SW 1271 (cell line): ENCODE data around the gene PLCH1.

Experiments
- DNase-seq, 2 experiments: peaks; one replicate each; lab custom pipeline; 2025; lab: John Stamatoyannopoulos, UW

PLCH1 gene

DNA sequence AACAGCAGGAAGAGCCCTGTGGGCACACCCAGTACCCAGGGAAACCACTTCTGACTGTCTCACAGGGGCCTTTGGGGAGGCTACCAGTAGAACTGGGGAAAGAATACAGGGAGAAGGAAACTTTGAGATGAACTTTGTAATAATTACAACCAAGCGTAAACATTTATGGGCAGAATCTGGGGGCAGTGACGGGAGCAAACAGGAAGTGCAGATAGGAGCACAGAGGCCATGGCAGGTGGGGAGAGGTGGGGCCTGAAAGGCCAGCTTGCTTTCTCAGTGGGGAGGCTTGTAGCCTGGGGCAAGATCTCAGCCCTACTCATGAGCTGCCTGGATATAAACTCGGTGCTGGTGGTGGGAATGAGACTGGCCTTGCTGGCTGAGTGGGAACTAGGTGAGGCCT, 209.8 kb downstream of the PLCH1 start:
- no peak for DNase-seq

DNA sequence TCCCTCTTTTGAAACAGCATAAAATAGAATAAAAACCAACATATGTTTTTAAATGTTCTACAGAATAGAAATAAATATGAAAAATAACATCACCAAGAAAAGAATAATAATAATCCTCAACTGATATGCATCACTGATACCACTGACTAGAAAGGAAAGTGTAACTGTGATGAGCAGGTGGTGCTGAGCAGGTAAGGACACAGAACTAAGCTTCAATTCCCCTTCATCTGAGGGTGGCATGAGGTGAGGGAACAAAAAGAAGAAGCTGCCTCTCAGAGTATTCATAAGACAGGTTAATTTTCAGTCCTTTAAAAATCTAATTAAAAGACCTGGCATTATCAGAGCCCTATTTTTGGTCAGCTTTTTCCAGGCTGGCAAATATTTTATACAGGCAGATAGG, 216.3 kb downstream of the PLCH1 start:
- DNase-seq = no peak

DNA sequence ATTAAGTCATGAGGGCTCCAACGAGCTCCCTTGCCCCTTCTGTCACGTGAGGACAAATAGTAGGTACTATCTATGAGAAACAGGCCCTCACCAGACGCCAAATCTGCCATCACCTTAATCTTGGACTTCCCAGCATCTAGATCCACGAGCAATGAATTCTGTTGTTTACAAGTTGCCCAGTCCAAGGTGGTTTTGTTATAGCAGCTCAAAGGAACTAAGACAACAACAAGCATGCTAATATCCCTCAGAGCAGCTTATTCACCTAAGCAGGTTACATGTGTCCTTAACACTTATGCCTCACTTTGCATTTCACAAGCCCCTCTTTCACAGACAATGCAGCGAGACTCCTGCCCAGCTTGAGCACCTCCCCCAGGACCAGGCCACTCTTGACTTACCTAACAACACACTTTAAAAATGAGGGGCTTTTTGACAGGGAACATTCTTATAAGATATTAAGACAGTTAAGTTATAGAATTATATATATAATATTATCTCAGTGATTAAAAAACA, 219.5 kb downstream of the PLCH1 start:
- DNase-seq = no peak

DNA sequence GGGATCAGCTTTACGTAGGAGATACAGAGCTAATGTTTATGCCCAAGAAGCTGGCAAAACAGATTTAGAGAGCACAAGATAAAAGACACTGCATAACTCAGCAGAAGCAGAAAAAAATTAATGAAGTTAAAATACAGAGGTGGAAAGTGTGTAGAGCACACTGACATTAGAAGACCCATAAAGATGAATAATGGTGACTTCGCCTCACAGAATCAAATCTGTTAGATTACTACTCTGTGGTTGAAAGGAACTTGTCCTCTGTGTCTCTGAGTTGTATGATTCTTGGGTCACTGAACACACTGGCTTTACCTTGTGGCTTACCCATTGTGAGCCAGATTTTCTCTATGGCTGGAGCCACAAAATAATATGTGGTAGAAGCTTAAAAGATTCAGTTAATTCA, 224.4 kb downstream of the PLCH1 start:
- no peak for DNase-seq

DNA sequence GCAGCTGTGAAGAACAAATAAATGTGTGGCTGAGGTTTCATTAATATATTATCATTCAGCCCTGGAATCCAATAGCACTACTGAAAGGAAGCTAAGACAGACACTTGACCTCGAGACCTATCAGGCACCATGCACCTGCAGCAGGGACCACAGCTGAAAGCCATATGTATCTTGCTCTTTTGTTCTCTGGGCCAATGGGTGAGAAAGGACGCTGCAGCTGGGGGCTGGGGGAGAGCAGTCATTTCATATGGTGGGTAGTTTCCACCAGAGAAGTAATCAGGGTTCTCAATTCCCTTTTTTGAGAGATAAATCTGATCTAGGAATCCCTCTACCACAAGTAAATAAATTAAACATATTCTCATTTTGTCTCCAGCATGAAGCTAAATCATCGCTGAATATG, 225.8 kb downstream of the PLCH1 start:
- DNase-seq = no peak

DNA sequence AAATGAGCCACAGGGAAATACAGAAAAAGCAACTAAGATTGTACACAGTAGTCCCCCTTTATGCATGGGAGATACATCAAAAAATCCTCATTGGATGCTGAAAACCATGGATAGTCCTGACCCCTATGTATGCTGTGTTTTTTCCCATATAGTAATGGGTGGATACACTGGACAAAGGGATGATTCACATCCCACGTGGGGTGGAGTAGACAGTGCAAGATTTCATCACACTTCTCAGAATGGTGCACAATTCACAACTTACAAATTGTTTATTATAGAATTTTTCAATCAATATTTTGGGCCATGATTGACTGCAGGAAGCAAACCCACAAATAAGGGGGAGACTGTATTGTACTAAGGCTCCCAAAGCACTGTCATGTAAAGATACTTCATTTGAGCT, 227.0 kb downstream of the PLCH1 start:
- no peak for DNase-seq

DNA sequence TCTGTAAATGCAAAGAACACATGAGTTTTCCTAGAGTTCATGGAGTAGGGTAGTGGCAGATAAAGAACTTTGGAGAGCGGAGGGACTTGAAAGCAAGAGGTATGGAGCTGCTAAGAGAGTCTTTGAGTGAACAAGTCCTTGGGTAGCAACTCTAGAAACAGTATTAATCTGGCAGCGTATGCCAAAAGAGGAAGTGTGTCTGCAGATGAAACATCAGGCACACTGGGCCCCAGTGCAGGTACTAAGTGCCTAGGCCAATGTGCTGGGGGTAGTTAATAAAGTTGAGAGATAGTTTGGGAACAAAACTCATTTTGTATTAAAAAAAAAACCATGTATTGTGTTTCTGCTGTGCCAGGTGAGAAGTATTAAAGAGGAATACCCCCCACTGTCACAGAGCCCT, 228.4 kb downstream of the PLCH1 start:
- DNase-seq = no peak

DNA sequence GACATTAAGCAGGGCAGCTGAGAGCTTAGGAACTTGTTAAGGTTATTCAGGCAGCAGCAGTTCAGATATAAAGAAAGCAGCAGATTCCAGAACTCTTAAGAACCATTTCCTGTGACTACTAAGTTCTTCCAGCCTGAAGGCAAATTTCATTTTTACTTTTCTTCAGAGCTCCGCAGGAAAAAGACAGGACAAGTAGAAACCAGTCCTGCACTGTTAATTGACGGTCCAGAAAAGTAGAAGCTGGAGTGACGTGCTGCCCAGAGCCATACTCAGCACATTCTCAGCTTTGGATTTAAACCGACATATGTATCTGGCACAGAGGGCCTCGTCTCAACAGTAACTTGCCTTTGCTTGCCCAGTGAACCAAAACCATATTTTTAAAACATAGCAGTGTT, 232.0 kb downstream of the PLCH1 start:
- no peak for DNase-seq

DNA sequence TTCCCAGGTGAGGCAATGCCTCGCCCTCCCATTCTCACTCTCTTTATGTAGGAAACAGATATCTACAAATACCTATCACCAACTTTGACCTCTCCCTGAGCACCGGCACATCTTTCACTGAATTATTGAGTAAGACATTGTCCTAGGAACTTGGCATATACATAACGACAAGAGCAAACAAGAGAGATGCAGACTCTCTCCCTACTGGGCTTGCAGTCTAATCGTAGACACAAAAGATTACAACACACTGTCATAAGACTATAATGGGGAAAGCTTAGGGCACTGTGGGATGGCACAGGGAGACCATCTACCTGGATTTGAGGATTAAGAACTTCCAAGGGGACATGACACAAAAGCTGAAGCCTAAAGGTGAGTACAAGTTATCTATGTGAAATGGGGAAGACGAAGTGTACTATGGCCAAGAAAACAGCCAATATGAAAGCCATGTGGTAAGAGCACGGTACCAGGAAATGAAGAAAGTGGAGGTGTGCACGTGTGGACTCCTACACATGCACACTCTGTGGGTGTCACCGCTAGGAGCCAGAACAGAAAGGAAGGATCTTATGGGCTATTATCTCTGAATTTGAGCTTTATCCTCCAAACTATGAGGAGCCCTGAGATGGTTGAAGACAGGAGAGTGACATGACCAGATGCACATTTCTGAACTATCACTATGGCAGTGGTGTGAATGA, 232.6 kb downstream of the PLCH1 start:
- DNase-seq = no peak

DNA sequence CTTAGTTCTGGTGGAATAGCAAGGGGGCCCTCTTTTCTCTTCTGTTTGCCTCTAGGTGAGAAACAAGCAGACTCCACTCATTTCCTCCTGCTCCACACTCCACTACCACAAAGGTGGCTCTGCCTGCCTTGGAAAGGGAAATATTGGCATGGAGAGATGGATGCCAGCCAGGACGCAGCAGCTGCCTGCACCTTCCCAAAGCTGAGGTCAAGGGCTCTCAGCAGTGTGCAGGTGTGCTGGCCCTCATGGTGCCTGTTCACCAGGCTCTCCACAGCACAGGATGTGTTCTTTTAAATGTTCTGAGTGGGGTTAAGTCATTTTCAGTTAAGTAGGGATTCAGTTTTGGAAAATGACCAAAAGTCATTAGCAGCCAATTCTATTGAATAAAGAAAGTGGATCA, 240.2 kb downstream of the PLCH1 start:
- no peak for DNase-seq

DNA sequence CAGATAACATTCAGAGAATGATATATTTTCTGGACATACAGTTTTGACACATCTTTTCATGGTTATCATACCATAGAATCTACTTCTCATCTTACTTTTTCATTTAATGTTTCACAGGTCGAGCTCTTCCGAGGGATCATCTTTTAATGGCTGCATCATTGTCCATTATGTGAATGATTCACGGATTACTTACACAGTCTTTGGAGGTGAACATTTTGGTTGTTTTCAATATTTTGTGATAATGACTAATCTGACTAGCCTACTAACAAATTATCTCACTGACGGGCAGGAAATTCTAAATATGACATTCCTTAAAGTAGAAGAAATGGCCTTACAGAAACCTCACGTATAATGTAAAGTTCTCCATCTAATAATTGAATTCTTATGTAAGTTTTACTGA, 242.2 kb downstream of the PLCH1 start:
- DNase-seq = no peak

DNA sequence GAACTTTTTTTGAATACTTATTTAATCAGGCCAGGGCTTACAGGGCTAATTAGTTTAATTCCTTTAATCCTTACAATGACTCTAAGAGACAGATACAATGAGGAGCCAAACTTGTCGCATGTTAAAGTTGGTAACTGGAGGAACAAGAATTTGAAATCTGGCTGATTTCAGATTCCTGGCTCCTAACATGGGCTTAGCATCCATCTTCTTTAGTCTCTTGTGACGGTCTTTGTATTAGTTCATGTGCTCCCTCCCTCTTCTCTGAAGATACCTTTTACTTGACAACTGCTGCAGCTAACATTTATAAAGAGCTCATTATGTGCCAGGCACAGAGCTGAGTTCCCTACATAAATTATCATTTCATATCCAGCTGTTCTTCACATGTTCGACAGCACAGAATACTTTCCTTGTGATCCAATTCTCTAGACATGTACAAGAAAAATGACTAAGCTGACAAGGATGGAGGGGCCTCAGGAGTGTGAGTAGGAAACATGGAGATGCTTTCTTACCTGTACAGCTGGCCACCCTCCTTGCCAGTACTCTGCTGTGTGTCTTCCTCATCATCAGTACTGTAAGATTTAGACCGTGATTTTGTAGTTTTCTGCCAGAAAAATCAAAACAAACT, 244.6 kb downstream of the PLCH1 start:
- no peak for DNase-seq

DNA sequence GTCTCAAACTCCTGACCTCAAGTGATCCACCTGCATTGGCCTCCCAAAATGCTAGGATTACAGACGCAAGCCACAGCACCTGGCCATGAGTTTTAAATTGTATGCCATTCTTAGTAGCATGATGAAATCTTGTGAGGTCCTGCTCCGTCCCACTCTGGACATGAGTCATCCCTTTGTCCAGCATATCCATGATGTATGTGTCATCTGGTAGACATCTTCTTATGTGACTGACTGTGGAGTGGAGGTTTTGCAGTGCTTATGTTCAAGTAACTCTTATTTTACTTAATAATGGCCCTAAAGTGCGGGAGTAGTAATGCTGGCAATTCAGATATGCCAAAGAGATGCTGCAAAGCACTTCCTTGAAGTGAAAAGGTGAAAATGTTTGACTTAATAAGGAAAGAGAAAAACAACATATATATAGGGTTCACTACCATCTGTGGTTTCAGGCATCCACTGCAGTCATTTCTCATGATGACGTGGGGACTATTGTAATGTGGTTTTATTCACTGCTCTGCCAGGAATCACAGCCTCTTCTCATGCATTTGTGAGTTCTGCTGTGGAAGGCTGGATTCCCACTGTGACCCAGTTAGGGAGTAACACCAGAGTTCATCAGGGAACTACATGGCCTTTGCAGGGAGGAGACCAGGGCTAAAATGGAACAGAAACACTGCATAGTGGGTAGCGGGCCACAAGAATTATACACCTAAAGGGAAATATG, 246.8 kb downstream of the PLCH1 start:
- DNase-seq = no peak

DNA sequence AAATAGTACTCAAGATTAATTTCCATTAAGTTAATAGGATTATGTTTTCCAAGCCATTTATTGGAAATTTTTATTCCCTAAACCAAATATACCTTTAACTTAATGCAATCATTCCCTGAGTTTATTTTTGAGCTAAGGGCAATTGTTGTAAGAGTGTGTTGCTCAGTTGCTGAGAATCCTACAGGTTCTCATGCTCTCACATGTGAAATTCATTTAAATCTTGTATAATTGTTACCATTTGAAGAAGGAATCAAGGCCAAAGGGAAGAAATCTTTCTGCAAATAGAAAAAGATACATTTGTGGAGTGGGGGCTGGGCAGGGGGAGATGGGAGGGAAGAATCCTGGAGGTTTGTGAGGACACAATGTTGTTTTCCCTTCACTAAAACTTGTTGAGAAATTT, 248.7 kb downstream of the PLCH1 start:
- DNase-seq = no peak

DNA sequence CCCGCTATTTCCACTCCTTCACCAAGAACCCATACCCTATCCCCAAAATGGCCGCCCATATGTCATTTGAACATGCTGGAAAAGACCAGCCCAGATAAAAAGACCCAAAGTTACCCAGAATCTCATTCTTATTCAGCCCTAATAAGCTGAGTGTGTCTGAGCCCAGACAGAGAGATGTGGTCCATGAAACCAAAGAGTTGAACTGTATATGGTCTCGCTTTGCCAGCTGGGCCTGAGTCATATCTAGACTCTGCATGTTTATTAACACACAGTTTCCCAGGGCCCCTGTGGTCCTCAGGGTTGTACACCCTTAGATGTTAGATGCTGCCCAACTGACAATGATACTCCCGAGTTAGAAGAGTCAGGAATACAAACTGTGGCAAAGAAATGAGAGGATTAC, 249.5 kb downstream of the PLCH1 start:
- no peak for DNase-seq

DNA sequence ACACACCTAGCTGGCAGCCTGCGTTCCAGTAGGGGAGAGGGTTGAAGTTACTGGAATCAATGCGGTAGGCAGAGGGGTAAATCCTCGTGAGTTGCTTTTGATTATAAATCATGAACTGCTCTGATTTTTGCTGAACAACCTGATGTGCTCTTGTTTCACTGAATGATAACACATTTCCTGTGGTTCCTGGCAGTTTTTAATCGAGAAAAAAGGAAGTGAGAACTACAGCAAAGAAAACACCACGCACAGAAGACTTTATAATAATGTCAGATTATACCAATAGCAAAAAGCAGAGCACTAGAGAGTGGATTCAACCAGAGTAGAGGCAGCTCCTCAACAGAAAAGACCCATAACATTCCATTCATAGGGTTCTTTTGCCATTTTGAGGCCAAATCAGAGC, 250.5 kb downstream of the PLCH1 start:
- no peak for DNase-seq

DNA sequence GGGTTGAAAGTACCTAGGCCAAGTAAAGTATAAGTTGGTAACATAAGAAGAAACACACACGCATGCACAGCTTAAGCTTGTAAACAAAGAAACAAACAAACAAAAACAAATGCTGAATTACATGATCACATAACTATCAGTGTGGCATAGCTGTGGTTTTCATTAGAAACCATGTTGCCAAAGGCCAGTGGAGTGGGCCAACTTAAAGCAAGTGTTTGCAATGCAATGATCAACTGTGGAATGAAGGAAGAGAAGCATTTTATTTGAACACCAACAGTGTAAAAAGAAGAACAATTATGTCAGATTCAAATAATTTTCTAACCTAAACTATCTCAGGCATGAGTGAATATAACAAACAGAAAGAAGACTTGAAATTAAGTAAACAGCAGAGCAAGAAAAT, 252.0 kb downstream of the PLCH1 start:
- no peak for DNase-seq

DNA sequence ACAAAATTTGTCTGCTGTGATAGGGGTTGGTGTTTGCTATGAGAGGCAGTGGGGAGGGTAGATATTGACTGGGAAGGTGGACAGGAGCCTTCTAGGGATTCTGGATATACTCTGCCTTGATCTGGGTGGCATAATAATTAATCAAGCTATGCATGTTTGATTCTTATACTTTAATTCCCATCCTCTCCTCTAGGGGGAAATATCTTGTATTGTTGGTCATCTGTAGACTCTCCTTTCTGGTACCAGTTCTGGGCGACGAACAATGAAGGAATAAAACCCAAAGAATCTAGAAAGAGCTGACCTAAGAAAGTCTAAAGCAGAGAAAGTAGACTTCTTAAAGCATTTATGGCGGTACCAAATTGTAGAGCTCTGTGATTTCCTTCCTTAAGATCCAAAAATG, 253.2 kb downstream of the PLCH1 start:
- no peak for DNase-seq

DNA sequence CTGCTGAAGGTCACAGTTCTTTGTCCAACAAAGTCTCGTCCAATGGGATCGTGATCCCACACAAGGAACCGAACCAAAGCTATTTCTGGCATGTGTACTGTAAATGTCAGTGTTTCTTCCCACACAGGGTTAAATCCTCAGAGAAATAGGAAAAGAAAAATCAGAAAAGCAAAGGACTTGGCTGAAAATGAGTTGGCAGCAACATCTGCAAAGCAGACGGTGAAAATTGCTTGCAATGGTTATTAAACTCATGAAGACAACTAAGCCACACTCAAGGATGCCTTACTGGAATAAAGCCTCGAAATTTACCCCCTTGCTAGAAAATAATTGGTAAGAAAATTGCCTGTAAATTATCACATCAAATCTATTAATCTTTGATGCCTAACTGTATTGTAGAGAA, 256.2 kb downstream of the PLCH1 start:
- no peak for DNase-seq

DNA sequence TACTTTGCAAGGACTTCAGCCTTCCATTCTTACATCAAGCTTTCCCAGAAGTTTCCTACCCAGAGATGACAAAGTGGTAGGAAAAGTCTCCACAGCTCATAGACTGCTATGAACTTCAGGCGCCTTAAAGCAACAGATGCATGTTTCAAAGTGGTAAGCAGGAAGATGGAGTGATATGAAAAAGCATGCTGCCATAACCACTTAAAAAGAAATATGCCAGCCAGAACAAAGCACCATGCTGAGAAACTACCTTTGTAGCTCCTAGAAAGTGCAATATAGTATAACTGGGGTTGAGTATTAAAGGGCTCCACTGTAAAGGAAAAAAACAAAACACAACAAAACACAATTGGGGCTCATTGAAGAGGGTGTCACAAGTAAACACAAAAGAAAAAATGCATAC, 259.0 kb downstream of the PLCH1 start:
- DNase-seq = no peak

DNA sequence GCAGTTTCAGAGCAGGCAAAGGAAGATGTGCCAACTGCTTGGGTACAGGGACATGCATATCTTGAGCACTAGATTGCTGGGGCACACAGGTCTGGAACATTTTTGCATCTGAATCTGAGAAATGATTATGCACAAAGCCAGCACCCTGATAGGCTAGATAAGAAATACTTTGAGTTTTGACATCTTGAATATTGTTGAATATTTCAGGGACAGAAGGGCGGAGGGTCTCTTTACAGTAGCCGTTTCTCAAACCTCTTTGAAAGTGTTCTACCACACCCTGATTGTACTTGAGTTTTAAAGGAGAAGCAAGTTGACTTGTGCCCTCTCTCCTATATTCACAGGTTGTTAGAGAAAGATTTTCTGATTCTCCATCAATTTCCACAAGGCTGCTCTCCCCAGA, 263.3 kb downstream of the PLCH1 start:
- DNase-seq = no peak

DNA sequence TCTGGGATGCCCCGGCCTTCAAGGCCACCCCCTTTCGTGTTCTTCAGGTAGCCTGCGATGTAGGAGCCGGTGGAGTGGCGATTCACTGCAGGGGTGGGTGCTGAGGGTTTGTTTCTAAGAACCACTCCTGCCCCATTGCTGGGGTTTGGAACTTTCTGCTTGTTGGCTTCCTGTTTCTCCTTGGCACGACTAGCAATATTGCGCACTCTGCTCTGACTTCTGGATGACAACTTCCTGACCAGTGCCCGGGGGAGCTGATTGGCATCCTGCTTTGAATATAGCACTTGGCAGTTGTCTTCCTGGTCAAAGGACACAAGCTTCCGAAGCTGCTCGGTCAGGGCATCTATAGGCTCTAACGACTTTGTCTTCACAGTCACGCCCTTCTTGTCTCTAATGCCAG, 263.8 kb downstream of the PLCH1 start:
- no peak for DNase-seq

DNA sequence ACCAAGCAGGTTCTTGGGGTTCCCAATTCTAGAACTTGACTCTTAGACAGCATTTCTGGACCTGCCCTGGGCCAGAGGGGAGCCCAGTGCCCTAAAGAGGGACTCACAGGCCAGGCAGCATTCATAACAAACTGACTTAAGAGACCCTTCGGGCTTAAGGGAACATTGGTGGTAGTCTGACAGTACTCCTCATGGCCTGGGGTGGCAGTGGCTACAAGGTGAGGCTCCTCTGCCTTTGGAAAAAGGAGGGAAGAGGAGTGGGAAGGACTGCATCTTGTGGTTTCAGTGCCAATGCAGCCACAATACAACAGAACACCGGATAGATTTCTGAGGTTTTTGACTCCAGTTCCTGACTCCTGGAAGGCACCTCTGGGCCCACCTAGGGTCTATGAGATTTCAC, 279.2 kb downstream of the PLCH1 start:
- DNase-seq = no peak
